Brain microvascular endothelial cell (primary cell): Measurements from ENCODE around the gene MRPL55.

Source experiments
- DNase-seq: peaks from one replicate; pipeline ENCODE4 v3.0.0-alpha.2; 2020
- H3K27ac ChIP-seq: fragments of 250-450 bp; sonication (Bioruptor Pico); 2 replicates; pipeline ENCODE4 v1.5.1; 2020; ENCODE audit warnings: mild to moderate bottlenecking, moderate library complexity
- H3K27me3 ChIP-seq: fragments of 250-450 bp; sonication (Bioruptor Pico); replicated peaks from 2 replicates; pipeline ENCODE4 v1.5.1; 2020; ENCODE audit warnings: mild to moderate bottlenecking
- H3K36me3 ChIP-seq: fragments of 250-450 bp; sonication (Bioruptor Pico); replicated peaks from 2 replicates; pipeline ENCODE4 v1.5.1; 2020; ENCODE audit warnings: mild to moderate bottlenecking
- H3K4me3 ChIP-seq: 2 replicates; pipeline ENCODE4 v1.5.1; 2011; ENCODE audit warnings: low read depth, mild to moderate bottlenecking, control low read depth, low read length, moderate library complexity
- in situ Hi-C: cut with HindIII; loops from 2 replicates; pipeline ENCODE4 v1.10.0; 2017; ENCODE audit warnings: low sequenced_read_pairs, low pct_ligation_motif_present
- TF ChIP-seq, protein P1 (sequence below): IDR thresholded peaks from 2 replicates; pipeline ENCODE4 v1.5.1; 2011; ENCODE audit warnings: low read depth, mild to moderate bottlenecking, moderate library complexity, low read length, control low read depth, inconsistent platforms; ENCODE audit errors: missing control alignments

Gene MRPL55

DNA sequence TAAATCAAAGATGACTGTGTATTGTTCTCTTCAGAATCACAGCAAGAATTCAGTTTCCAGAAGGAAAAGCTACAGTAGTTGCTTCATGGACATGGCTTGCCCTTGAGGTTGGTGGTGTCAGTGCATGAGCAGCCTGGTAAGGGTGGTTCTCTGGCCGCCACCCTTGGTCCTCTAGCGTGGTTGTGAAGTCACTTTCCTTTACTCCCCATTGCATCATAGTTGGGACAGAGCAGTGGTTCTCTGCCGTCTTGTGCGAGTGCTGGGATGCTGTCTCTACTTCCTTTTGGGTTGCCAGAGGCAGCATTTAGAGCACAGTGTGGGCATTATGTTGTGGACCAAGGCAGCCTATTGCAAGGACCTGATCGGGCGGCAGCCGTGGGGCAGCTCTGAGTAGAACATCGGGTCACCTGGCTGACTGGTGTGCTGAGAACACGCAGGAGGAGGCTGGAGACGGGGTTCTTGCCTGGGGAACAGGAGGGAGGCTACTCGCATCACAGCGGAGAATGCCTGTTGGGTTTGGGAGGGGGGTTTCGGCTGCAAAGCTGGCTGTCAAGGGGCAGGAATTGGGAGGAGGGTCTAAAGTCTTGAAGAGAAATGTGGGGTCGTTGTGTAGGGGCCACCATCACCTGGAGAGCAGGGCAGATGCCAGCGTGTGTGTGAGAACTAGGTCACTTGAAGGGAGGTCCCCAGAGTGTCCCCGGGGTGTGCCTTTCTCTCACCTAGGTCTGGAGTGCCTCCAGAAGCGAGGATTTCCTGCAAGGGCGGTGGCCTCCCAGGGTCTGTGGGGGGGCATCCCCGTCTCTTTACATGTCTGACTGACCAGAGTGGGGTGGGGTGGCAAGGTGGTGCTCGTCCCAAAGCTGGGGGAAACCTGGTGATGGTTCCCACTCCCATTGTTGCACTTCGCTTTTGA lies 20.3 kb downstream of the MRPL55 start:
- TF ChIP-seq, protein P1, sequence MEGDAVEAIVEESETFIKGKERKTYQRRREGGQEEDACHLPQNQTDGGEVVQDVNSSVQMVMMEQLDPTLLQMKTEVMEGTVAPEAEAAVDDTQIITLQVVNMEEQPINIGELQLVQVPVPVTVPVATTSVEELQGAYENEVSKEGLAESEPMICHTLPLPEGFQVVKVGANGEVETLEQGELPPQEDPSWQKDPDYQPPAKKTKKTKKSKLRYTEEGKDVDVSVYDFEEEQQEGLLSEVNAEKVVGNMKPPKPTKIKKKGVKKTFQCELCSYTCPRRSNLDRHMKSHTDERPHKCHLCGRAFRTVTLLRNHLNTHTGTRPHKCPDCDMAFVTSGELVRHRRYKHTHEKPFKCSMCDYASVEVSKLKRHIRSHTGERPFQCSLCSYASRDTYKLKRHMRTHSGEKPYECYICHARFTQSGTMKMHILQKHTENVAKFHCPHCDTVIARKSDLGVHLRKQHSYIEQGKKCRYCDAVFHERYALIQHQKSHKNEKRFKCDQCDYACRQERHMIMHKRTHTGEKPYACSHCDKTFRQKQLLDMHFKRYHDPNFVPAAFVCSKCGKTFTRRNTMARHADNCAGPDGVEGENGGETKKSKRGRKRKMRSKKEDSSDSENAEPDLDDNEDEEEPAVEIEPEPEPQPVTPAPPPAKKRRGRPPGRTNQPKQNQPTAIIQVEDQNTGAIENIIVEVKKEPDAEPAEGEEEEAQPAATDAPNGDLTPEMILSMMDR: no peak
- peaks cover 19% of the 10 kb centered on the region for H3K36me3 ChIP-seq
- no peak overlapping the region for H3K4me3 ChIP-seq
- in situ Hi-C loops: no loop called here
- H3K27me3 ChIP-seq: no peaks in the 10 kb centered on the region
- no peak overlapping the region for H3K27ac ChIP-seq
- no peak for DNase-seq

DNA sequence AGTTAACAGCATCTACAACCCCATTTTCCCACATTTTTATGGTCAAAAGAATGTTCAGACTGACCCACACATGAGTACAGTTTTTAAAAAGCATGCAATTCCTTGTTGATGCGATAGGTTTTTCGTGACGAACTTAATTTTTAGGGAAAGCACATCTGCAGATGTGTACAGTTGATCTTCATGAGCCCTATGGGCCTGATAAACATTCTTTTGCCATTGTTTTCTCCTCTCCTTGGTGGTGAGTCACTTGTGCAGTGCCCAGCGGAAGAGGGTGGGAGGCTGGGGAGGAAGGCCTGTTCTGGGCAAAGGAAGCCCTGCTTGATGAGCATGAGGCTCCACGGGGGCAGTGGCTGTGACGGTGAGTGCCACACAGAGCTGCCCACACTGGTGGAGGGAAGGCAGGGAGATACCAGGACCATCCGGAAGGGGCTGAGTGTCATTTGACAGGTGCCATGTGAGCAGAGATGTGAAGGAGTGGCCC lies 21.3 kb downstream of the MRPL55 start:
- H3K36me3 ChIP-seq: peaks cover 20% of the 10 kb centered on the region
- TF ChIP-seq, protein P1: no peak
- no peak overlapping the region for H3K4me3 ChIP-seq
- H3K27ac ChIP-seq: peak overlapping the region; percentile 40
- H3K27me3 ChIP-seq: no peaks in the 10 kb centered on the region
- in situ Hi-C loops: no loop called here
- DNase-seq: peak; percentile 49

DNA sequence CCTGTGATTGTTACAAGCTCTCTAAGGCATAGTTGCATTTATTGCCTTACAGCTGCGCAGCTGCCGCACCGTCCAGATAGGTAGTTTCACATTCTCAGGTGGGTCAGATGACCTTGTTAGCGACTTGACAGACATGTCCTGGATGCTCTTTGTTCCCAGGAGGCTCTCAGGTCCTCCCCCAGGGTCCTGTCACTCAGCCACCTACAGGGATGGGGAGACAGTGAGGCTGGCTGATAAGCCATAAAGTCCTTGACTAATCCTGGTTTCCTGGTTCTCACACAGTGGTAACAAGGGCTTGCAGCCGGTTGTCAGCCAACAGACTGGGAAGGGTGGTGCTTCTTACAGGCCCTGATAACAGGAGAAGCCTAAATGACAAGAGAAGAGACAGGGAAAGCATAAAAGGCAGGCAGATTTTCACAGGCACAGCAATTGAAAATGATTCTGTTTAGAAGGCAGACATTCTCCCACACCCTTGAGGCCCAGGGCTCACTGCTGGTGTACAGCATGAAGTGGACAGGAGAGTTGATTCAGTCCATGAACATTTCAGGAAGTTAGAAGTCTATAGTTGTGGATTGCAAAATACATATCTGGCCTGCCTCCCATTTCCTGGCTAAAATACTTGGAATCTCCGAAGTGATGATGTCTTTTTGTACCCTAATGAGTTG lies 23.7 kb downstream of the MRPL55 start:
- peak; percentile 55 for DNase-seq
- Histone ChIP-seq H3K27ac (peak overlapping the region; percentile 100), H3K36me3 (peaks cover 18% of the 10 kb centered on the region), H3K27me3 (no peaks in the 10 kb centered on the region), H3K4me3 (peak overlapping the region; percentile 99)
- TF ChIP-seq, protein P1: no peak
- in situ Hi-C loops: no loop called here

DNA sequence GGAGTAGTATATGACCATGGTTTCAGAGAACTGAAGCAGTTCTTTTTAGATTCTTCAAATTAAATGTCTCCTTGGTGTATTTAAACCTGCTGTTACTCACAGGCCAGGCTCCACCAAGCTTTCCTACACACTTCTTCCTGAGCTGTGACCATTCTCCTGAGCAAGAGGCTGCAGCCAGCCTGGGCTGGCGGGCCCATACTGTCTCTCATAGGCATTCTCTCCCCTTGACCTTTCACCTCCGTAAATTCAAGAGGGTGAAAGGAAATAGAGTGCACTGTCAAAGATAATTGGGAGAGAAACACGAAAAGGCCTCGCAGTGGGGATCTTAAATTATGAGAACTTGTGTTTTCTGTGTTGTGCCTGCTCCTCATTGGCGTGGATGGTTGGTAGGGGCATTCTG lies 24.3 kb downstream of the MRPL55 start:
- no peaks in the 10 kb centered on the region for H3K27me3 ChIP-seq
- peak overlapping the region; percentile 100 for H3K27ac ChIP-seq
- TF ChIP-seq, protein P1: no peak
- in situ Hi-C loops: no loop called here
- no peak for DNase-seq
- H3K36me3 ChIP-seq: peaks cover 16% of the 10 kb centered on the region
- peak overlapping the region; percentile 99 for H3K4me3 ChIP-seq

DNA sequence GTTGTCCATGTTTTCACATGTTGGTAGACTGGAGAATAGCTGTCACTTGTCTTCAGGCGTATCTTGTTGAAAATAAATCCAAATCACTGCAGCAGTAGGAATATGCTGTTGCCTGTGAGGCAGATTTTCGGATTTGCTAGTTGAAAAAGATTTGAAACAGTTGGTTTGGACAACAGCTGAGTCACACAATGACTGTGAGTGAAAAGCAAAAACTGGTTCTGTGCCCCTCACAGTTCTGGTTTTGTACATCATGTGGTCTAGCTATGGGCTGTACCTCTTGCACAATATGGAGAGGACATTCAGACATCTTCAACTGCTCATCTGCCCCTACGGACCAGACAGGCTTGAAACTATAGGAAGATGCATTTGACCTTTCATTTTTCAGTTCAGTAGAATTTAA lies 24.8 kb downstream of the MRPL55 start:
- DNase-seq: peak; percentile 66
- no peaks in the 10 kb centered on the region for H3K27me3 ChIP-seq
- in situ Hi-C loops: no loop called here
- TF ChIP-seq, protein P1: no peak
- peaks cover 15% of the 10 kb centered on the region for H3K36me3 ChIP-seq
- peak overlapping the region; percentile 100 for H3K27ac ChIP-seq
- H3K4me3 ChIP-seq: peak overlapping the region; percentile 99
